ENCODE measurements around the gene NEK2.
"Not testable (repeated sequence)": the region's sequence is repeated elsewhere in the genome, so short reads cannot be mapped to it uniquely, and the experiment has no call there.

The NEK2 gene

GRCh38 chr1:211632808-211633523, 42.5 kb downstream of the NEK2 start:
- ATAC-seq (no peak), DNase-seq (no peak)

- DNase-seq (no peak), ATAC-seq (no peak)
Observed at GRCh38 chr1:211632117-211632807, 43.2 kb downstream of the NEK2 start.

GRCh38 chr1:211631168-211631567, 44.3 kb downstream of the NEK2 start:
- no peak for ATAC-seq
- no peak for DNase-seq

GRCh38 chr1:211630236-211631081, 45.0 kb downstream of the NEK2 start:
- DNase-seq = no peak
- ATAC-seq = no peak

- no peak for DNase-seq
Observed at GRCh38 chr1:211628417-211628816, 47.0 kb downstream of the NEK2 start.

DNA sequence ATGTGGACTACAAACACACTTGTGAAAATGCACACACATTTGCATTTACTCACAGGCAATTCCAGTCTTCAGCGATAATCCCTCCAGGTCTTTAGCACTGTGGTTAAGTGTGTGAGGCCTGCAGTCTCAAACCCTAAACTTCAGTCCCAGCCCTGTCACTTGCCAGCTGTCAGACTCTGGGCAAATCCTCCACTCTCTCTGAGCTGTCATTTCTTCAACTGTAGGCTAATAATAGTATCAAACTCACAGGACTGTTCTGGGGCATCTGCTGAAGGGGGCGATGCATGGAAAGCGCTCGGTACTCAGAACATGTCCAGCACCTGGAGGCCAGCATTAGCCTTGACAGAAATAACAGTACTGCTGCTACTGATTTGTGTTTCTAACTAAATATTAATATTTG, 48.2 kb downstream of the NEK2 start:
- ATAC-seq (no peak), DNase-seq (no peak)

More at GRCh38 chr1:211628417-211628816, 47.0 kb downstream of the NEK2 start:
- ATAC-seq = no peak

DNA sequence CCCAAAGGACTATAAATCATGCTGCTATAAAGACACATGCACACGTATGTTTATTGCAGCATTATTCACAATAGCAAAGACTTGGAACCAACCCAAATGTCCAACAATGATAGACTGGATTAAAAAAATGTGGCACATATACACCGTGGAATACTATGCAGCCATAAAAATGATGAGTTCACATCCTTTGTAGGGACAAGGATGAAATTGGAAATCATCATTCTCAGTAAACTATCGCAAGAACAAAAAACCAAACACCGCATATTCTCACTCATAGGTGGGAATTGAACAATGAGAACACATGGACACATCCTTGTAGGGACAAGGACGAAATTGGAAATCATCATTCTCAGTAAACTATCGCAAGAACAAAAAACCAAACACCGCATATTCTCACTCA, 49.6 kb downstream of the NEK2 start:
- not testable (repeated sequence) for DNase-seq

DNA sequence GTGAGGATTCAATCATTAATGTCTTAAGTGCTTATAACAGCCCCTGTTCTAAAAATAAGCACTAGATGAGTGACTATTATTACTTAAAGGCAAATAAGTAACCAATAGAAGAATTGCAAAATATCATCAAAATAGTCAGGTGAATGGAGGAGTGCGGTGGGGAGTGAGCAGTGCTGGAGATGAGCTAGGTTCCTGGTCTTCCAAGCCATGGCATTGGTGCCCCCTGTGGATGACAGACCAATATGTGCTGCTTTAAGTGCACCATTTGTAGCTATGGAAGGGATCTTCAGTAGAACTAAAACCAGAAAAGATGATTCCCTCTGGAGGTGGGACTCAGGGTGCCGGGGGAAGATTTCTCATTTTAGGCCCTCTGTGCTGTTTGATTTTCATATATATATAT, 50.4 kb downstream of the NEK2 start:
- no peak for DNase-seq
- ATAC-seq = no peak

More for the DNA sequence above, 49.6 kb downstream of the NEK2 start:
- ATAC-seq = not testable (repeated sequence)

DNA sequence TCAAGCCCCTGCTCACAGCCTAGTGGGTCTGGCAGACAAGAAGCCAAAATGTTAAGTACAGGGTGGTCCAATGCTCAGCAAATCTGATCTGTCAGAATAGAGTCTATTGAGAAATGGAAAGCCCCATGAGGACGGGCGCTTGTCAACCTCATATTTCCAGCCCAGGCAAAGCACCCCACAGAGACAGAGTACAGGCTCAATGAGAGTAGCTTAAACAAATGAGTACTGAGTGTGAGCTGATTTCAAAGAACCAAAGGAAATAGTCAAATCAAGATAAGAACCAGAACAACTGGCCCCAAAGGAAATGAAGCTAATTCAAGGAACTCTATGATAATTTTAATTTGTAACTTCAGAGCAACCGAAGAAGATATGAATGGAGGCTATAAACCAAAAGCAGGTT, 51.9 kb downstream of the NEK2 start:
- DNase-seq (no peak), ATAC-seq (no peak)

GRCh38 chr1:211621447-211622198, 53.8 kb downstream of the NEK2 start:
- DNase-seq (no peak), ATAC-seq (no peak)

DNA sequence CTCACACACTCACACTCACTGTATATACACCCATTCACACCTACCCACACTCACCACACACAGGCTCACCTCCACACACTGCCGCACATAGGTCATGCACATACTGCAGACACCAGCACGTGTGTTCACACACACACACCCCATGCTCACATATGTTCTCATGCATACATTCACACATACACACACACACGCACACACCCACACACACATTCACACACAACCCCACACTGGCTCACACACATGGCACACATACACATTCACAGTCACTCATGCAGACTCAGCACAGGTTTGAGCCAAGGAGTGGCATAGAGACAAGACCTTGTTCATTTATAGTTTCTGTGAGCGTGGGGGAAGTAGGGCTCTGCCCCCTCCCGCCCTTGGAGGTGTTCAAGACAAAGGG, 55.3 kb downstream of the NEK2 start:
- DNase-seq = no peak
- peak; percentile 20 for ATAC-seq

GRCh38 chr1:211619033-211619996, 56.1 kb downstream of the NEK2 start:
- no peak for DNase-seq
- ATAC-seq = peak; percentile 35

GRCh38 chr1:211616965-211617297, 58.5 kb downstream of the NEK2 start:
- no peak for ATAC-seq
- DNase-seq = no peak

DNA sequence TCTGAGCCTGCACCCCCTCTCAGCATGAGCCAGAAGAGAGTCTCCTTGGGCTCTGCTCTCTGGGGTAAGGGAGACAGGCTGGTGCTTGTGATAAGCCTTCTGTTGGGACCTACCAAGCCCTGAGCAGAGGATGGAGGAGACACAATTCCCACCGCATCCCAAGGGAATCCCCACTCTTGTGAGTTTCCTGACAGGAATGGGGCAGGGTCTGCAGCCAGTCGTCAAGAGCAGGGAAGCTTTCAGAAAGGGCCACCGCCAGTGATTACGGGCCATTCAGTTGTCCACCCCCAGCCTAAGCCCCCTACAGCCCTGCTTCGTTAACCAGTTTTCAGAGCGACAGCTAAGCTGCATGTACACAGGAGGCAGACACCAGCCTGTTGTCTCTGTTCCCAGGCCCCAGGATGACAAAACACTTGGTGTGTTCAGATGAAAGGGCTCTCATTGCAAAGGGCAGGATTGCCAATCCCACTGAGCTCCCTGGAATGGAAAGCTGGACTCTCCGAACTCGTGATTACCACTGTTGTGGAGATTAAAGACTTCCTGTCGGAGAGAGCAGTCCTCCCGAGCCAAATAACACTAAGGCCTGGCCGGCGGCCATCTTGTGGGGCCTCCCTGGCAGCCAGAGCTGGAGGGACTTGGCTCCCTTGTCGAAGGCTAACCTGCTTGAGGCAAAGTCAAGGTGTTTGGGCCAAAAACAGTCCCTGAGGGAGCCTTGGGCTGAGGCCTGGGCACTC, 59.0 kb downstream of the NEK2 start:
- ATAC-seq = no peak
- no peak for DNase-seq

GRCh38 chr1:211614615-211615014, 60.8 kb downstream of the NEK2 start:
- no peak for DNase-seq
- ATAC-seq = no peak

DNA sequence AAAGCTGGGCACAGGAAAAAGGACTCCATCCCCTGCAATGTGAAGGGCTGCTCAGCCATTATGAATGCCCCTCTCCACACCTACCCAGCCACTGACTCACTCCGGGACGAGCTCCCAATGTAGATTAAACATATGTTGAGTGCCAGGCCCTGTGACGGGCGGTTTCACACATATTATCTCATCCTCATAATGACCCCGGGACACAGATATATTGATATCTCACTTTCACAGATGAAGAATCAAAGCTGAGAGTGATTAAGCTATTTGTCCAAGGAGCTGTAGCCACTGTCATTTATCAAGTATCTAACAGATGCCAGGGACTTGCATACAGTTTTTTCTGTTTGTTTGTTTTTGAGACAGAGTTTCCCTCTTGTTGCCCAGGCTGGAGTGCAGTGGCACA, 61.5 kb downstream of the NEK2 start:
- ATAC-seq (no peak), DNase-seq (no peak)

GRCh38 chr1:211613108-211613947, 62.1 kb downstream of the NEK2 start:
- ATAC-seq (peak; percentile 23), DNase-seq (no peak)

GRCh38 chr1:211612786-211613107, 62.7 kb downstream of the NEK2 start:
- DNase-seq = no peak
- ATAC-seq = no peak
